GM15510 (cell line): ENCODE data around the gene CNTD1.
A peak's percentile ranks its signal among the peaks of the same experiment; 100 is the strongest.

Experiments
- POLR2A ChIP-seq: IDR thresholded peaks from 3 replicates; pipeline ENCODE4 v1.6.1; 2011; ENCODE audit warnings: borderline replicate concordance; ENCODE audit not compliant: insufficient read length; ENCODE audit errors: extremely low read depth

Gene CNTD1

GRCh38 chr17:42818379-42818778 is 19.7 kb downstream of the CNTD1 start:
- TF ChIP-seq POLR2A: no peak

- TF ChIP-seq POLR2A: no peak
These were observed 21.4 kb downstream of the CNTD1 start for GRCh38 chr17:42819939-42820535.

GRCh38 chr17:42821176-42821575 is 22.5 kb downstream of the CNTD1 start:
- TF ChIP-seq POLR2A: no peak

GRCh38 chr17:42827472-42827871 is 28.8 kb downstream of the CNTD1 start:
- TF ChIP-seq POLR2A: no peak

- no peak for TF ChIP-seq POLR2A
These were observed 32.3 kb downstream of the CNTD1 start for GRCh38 chr17:42830971-42831370.

GRCh38 chr17:42832213-42832933 is 33.7 kb downstream of the CNTD1 start:
- TF ChIP-seq POLR2A: no peak

- peak; percentile 93 for TF ChIP-seq POLR2A
These were observed 34.5 kb downstream of the CNTD1 start, which contains the start of gene PSME3 for GRCh38 chr17:42832934-42833766. PSME3 (plus strand) TSS chr17:42833397; CDS start chr17:42833632, 235 bp downstream.

- TF ChIP-seq POLR2A: no peak
These were observed 35.2 kb downstream of the CNTD1 start for GRCh38 chr17:42833767-42834422.

GRCh38 chr17:42835732-42836131 is 37.1 kb downstream of the CNTD1 start:
- no peak for TF ChIP-seq POLR2A

- no peak for TF ChIP-seq POLR2A
These were observed 43.5 kb downstream of the CNTD1 start for GRCh38 chr17:42841975-42842685.

- TF ChIP-seq POLR2A: no peak
These were observed 44.8 kb downstream of the CNTD1 start for GRCh38 chr17:42843358-42843934.

- TF ChIP-seq POLR2A: no peak
These were observed 45.6 kb downstream of the CNTD1 start, which contains the start of gene AOC2 for GRCh38 chr17:42844271-42844670. AOC2 (plus strand) TSS chr17:42844580; CDS start chr17:42844627, 47 bp downstream.

- no peak for TF ChIP-seq POLR2A
These were observed 46.3 kb downstream of the CNTD1 start for GRCh38 chr17:42844761-42845555.

GRCh38 chr17:42845556-42845917 is 46.9 kb downstream of the CNTD1 start:
- TF ChIP-seq POLR2A: no peak
